PC-3 (cell line): ENCODE results near the gene LTBR.

ENCODE experiments used
- EZH2 ChIP-seq: fragments of 300-600 bp; sonication (generic); IDR thresholded peaks from one replicate; pipeline ENCODE4 v1.6.1; 2017; ENCODE audit warnings: antibody characterized with exemption, mild to moderate bottlenecking, low read length; ENCODE audit not compliant: unreplicated experiment
- EZH2phosphoT487 ChIP-seq: fragments of 300-600 bp; sonication (generic); IDR thresholded peaks from 2 replicates; pipeline ENCODE4 v1.6.1; 2018; ENCODE audit warnings: mild to moderate bottlenecking, antibody characterized with exemption, low read length, borderline replicate concordance
- TF ChIP-seq, protein P1 (sequence below): fragments of 300-600 bp; sonication (generic); conservative IDR thresholded peaks from 2 replicates; pipeline ENCODE4 v1.5.1; 2017; ENCODE audit warnings: antibody characterized with exemption, low read depth, mild to moderate bottlenecking, low read length

GRCh38 chr12:6363330-6364043, 20.5 kb upstream of the LTBR start:
- TF ChIP-seq, protein P1, sequence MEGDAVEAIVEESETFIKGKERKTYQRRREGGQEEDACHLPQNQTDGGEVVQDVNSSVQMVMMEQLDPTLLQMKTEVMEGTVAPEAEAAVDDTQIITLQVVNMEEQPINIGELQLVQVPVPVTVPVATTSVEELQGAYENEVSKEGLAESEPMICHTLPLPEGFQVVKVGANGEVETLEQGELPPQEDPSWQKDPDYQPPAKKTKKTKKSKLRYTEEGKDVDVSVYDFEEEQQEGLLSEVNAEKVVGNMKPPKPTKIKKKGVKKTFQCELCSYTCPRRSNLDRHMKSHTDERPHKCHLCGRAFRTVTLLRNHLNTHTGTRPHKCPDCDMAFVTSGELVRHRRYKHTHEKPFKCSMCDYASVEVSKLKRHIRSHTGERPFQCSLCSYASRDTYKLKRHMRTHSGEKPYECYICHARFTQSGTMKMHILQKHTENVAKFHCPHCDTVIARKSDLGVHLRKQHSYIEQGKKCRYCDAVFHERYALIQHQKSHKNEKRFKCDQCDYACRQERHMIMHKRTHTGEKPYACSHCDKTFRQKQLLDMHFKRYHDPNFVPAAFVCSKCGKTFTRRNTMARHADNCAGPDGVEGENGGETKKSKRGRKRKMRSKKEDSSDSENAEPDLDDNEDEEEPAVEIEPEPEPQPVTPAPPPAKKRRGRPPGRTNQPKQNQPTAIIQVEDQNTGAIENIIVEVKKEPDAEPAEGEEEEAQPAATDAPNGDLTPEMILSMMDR: peak; percentile 20; the same call in 1 of the 2 replicates
- TF ChIP-seq EZH2phosphoT487: no peak
- TF ChIP-seq EZH2: no peak
